HepG2 (cell line): ENCODE measurements around the gene RPL21.

Experiments used
- CTCF ChIP-seq: sonication (generic); formaldehyde crosslinking; IDR thresholded peaks from 2 replicates; pipeline ENCODE4 v1.5.0; 2020; ENCODE audit warnings: mild to moderate bottlenecking, missing genetic modification reagents, moderate library complexity
- EZH2 ChIP-seq: conservative IDR thresholded peaks from 2 replicates; pipeline ENCODE4 v1.6.1; 2012; ENCODE audit warnings: mild to moderate bottlenecking, low read depth, low read length, moderate library complexity
- POLR2A ChIP-seq, 2 experiments: IDR thresholded peaks; 2 replicates each; pipeline ENCODE4 v1.6.1; 2011; ENCODE audit warnings: low read depth in 2 of 2, low read length in 2 of 2, mild to moderate bottlenecking in 1 of 2, moderate library complexity in 1 of 2; ENCODE audit not compliant: insufficient read depth in 1 of 2
- SAFB2 ChIP-seq: sonication (generic); formaldehyde crosslinking; IDR thresholded peaks from 2 replicates; pipeline ENCODE4 v1.5.1; 2020; ENCODE audit warnings: missing genetic modification reagents, low read depth, mild to moderate bottlenecking, borderline replicate concordance
- SMAD3 ChIP-seq: sonication (generic); formaldehyde crosslinking; IDR thresholded peaks from 2 replicates; pipeline ENCODE4 v1.4.0; 2020; ENCODE audit warnings: missing genetic modification reagents
- TAF1 ChIP-seq: sonication (generic); formaldehyde crosslinking; IDR thresholded peaks from 2 replicates; pipeline ENCODE4 v1.4.0; 2020; ENCODE audit warnings: missing genetic modification reagents
- ZBTB40 ChIP-seq, 2 experiments: fragments of 450-650 bp in 1 of 2; sonication (generic) in 1 of 2; formaldehyde crosslinking in 1 of 2; IDR thresholded peaks; 2 replicates each; pipeline versions ENCODE4 v1.6.1 to v1.8.0; 2016 to 2022; ENCODE audit warnings: antibody characterized with exemption in 1 of 2, mild to moderate bottlenecking in 1 of 2, missing genetic modification reagents in 1 of 2
- ZBTB43 ChIP-seq: sonication (generic); formaldehyde crosslinking; conservative IDR thresholded peaks from 2 replicates; pipeline ENCODE4 v1.4.0; 2020; ENCODE audit warnings: missing genetic modification reagents

- TF ChIP-seq ZBTB43, result no peak
- no peak for TF ChIP-seq SMAD3 (CRISPR knock-in tag)
- no peak for TF ChIP-seq EZH2
- no peak for TF ChIP-seq TAF1
- TF ChIP-seq POLR2A (IDR thresholded peaks at IDR 0.05; ENCODE audit: insufficient read depth in 1 of 2, low read depth in 2 of 2, low read length in 2 of 2), result no peak
- no peak for TF ChIP-seq CTCF (CRISPR knock-in tag)
- TF ChIP-seq ZBTB40 (IDR thresholded peaks at IDR 0.05), result no peak
- TF ChIP-seq ZBTB40 (CRISPR knock-in tag; IDR thresholded peaks at IDR 0.05), result no peak
- TF ChIP-seq SAFB2, result no peak
Measured at GRCh38 chr13:27261396-27261795, 10.0 kb downstream of the RPL21 start.
